ENCODE data around the gene ATRAID.
"Not testable (repeated sequence)": the region's sequence is repeated elsewhere in the genome, so short reads cannot be mapped to it uniquely, and the experiment has no call there.

ATRAID gene

DNA sequence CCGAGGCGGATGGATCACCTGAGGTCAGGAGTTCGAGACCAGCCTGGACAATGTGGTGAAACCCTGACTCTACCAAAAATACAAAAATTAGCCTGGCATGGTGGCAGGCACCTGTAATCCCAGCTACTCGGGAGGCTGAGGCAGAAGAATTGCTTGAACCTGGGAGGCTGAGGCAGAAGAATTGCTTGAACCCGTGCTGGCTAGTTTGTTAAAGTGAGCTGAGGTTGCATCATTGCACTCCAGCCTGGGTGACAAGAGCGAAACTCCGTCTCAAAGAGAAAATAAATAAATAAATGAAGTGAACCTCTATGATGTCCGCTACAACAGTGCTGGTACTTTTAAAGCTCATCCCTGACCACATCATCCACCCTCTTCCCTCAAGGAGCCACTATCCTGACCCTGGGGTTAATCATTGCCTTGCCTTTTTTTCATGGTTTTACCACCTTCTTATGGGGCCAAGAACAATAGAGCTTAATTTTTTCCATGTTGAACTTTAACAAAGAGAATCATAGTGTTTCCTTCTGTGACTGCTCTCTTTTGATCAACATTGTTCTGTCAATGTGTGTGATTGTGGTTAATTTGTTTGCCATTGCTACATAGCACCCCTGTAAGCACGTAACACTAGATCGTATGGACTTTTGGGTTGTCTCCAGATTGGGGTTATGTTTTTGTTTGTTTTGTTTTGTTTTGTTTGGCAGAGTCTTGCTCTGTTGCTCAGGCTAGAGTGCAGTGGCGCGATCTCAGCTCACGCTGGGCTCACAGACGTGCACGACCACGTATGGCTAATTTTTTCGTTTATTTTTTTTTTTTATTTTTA lies 17.1 kb upstream of the ATRAID start:
- DNase-seq (ENCODE audit: low read depth, low spot score), result no peak

DNA sequence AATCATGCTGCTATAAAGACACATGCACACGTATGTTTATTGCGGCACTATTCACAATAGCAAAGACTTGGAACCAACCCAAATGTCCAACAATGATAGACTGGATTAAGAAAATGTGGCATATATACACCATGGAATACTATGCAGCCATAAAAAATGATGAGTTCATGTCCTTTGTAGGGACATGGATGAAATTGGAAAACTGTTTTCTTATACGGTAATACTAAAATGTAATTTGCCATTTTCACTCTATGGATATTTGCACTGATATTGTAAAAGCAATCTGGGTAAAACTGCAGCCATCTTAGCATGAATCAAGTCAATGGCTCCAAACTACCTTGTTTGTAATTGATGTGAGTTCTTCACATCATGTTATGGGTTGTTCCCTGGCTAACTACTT lies 16.0 kb upstream of the ATRAID start:
- DNase-seq (ENCODE audit: low read depth, low spot score), result not testable (repeated sequence)

DNA sequence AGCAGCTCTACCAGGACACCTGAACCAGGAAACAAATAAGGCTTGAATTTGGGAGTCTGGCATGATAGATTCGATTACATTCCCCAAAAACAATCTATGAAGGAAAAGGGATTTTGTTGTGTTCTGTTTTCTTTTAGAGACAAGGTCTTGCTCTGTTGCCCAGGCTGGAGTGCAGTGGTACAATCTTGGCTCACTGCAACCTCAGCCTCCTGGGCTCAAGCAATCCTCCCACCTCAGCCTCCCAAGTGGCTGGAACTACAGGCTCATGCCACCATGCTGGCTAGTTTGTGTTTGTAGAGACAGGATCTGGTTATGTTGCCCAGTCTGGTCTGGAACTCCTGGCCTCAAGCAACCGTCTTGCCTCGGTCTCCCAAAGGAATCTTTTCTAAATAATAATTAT lies 13.8 kb upstream of the ATRAID start:
- not testable (repeated sequence) for DNase-seq (ENCODE audit: low read depth, low spot score)

DNA sequence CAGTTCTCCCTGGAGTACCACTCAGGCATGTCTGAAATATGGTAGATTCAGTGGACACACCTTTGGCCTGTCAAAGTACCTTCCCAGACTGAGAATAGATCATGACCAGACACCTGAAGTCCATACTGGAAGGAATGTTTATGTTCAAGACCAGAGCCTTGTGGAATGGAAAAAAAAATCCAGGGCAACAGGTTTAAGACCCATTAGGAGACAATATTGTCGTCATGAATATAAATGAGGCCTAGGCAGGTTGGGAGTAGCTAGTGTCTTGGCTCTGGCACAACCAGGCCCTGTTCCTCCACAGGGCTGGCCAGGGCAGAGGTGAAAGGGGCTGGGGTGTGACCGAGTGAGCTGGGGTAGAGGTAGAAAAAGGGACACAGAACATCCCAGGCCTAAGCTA lies 13.2 kb upstream of the ATRAID start:
- DNase-seq (ENCODE audit: low read depth, low spot score), result no peak

DNA sequence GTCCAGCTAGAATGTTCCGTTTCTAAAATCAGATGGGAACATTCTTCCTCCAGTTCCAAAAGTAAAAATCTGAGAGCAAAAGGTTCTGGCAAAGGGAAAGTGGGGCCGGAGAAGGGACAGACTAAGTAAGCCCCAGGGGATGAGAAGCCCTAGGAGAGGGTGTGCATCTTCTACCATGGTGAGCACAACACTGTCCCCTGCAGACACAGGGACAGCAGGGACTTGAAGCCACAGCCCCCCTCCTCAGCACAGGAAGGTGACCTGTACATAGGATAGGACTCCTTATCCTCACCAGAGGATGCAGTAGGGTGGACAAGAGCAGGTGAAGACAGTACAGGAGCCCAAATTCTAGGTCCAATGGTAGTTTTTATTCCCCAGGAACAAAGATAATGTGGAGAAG lies 12.6 kb upstream of the ATRAID start:
- no peak for DNase-seq (ENCODE audit: low read depth, low spot score)

DNA sequence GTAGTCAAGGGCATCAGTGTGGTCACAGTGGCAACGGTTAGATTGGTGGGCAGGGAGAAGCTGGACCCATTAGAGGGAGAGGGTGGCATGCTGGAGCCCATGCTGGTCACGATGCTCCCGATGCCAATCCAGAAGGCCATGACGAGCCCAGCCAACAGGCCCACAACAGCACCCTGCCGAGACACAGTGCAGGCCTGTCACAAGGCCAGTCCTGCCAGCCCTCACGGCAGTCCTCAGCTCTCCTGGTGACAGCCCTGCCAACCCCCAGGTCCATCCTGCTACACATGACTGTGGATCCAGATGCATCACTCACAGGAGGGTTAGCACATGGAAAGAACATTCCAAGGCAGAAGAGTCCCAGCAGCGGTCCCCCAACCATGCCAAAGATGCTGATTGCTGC lies 10.2 kb upstream of the ATRAID start:
- DNase-seq (ENCODE audit: low read depth, low spot score), result no peak

DNA sequence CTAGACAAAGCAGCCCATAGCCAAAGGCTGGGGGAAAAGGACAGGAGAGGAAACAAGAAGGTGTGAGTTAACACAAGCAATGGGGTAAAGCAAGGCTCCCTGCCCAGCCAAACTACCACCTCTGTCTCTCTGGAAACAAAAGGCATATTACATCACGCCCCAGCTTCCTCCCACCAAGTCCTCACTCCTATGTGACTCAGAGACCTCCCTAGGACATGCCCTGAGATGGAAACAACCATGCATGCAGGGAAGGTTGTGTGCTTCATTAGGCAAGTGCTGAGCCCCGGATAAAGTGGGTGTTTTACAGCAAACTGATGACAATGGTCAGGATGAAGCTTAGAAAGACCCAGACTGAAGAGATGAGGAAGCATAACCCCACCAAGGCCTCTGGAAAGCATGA lies 9.0 kb upstream of the ATRAID start:
- no peak for DNase-seq (ENCODE audit: low read depth, low spot score)

DNA sequence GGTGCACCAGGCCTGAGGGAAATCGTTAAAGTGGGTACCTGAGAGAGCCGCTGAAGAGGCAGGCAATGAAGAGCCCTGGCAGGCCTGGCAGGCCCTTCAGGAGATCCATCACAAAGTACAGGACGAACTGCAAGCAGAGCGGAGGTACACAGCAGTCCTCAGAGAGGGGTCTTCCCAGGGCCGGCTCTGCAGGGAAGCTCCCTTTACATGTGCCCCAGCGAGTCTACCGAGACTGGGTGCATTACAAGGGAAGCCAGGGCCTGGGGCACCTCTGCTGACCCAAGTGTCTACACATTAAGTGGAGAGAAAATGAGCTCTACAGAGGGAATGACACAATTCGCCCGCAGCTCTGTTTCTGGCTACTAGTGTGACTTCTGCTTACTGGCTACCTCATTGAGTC lies 8.1 kb upstream of the ATRAID start:
- DNase-seq (ENCODE audit: low read depth, low spot score), result no peak

DNA sequence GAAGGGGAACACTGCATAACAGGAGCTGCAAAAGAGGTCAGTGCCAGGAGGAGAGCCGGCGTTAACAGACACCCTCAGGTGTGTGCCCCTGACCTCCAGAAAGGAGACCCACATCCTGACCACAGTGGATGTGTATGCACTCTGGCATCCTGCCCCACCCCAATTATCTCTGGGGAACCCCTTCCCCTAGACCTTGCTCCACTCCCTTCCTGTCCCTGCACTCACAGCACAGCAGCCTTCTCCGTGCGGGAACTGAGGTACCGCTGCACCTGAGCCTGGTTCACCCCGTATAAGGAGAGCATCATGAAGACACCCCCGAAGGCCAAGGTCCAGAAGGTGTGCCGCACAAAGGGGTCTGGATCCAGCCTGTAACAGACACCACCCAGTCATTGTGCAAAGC lies 7.3 kb upstream of the ATRAID start:
- DNase-seq (ENCODE audit: low read depth, low spot score), result no peak

DNA sequence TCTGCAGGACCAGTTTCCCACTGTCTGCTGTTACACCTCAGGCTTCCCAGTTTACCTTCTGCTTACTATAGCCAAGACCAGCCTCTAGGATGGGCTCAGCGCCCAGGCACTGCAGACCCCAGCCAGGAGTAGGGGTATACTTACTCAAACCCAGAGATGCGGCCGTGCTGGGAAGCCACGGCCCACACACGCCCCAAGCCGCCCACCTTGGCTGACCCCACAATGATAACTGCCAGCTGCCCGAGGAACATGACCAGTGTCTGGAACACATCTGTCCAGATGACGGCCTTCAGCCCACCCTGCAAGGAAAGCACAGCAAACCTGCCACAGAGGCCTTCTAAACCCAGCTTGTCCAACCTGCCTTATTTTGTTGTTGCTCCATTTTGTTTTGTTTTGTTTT lies 6.6 kb upstream of the ATRAID start:
- DNase-seq (ENCODE audit: low read depth, low spot score), result no peak

DNA sequence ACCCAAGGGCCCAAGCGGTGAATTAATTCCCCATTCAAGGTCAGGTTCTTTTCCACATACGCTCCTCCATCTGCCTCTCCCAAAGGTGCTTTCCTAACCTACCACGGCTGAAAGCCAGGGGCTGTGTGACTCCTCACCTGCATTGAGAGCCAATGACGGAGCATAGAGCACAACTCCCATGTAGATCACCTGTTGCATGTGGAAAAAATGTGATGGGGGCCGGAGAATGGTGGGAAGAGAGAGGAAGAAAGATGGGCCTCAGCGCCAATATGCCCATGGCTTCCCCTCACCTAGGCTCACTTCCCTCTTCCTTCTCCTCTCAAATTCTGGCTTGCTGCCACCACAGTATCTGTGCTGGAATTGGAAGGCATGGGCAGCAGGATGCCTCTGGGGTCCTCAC lies 5.5 kb upstream of the ATRAID start:
- DNase-seq (ENCODE audit: low read depth, low spot score), result no peak

DNA sequence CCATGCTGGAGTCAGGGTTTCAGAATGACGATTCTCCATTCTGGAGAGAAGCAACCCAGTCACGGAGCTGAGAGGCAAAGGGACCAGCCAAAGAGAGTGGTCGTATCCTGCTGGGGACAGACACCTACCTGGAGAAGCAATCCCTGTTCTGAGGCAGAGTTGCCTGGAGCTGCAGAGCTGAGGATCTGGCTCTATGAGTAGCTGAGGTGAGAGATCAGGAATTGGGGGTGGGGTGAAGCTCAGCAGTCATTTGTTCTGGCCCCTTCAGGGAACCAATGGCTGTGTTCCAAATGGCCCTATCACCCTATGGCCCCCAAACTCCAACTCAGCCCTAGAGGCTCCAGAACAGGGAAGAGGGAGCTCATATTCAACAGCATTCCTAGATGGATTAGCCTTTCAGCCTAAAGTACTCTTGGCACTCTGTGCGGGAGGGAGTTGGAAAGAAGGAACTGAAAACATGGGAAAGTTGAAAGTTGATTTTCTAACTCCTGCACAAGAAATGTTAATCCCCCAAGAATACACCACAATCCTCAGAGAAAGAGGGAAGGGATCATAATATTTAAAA lies 3.3 kb upstream of the ATRAID start:
- no peak for DNase-seq (ENCODE audit: low read depth, low spot score)

DNA sequence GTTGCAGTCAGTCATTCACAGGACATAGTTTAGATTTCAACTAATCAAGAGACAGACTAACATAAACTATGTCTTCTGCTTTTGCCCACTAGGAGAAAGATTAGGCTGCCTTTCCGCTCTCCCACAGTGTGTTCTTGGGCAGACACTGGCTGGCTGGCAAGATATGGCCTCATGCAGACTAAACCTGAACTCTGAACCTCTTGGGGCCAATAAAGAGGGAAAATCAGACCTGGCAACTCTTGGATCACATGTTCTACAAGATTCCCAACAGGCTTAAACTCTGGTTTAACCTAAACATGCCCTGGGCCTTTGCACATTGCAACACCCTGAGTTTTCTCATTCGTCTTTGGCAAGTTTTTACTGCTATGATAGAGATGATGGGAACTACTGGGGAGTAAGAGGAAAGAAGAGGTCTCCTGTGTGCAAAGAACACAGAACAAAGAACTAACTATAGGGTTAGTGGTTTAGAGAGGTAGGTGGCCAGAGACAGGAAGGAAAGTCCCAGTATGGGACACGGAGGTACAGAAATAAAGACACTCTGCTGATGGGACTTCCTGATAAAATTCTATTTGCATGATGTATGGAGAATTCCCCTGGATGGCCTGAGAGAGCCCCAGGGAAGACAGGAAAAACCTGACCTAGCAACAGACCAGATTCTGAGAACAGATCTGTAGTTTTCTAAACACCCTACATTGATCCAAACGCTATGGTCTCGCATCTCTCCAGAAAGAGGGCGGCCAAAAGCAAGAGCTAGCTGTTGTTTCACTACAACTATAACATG lies 2.0 kb upstream of the ATRAID start:
- DNase-seq (ENCODE audit: low read depth, low spot score), result no peak

DNA sequence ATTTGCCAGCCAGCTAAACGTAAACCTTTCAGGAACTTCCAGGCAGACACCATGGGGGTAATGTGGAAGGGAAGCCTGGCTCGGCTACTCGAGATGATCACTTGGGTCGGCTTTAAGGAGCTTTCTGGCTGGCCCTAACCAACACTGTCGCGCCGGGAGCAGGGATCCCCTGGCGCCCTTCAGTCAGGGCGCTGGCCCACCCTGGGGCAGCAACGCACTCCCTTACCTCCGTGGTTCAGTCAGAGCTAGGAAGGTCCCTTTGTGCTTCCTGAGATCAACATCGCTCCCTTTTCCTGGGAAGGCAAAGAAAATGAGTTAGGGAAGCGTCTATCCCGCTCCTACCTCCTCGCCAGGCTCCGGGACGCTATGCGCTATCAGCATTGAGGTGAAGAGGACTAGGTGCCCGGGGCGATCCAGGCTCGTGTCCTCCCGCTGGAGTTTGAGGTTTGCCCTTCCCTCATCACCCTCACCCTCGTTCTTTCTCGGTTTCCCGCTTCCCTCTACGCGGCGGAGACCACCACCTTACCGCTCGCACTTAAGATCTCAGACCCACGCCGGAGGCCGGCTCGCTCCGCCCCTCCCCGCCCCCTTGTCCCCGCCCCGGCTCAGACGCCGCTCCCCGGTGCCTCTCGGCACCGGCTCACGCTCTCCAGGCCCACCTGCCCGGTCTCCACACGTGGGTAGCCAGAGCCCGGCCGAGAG lies 449 bp upstream of the ATRAID start:
- DNase-seq (ENCODE audit: low read depth, low spot score), result no peak

DNA sequence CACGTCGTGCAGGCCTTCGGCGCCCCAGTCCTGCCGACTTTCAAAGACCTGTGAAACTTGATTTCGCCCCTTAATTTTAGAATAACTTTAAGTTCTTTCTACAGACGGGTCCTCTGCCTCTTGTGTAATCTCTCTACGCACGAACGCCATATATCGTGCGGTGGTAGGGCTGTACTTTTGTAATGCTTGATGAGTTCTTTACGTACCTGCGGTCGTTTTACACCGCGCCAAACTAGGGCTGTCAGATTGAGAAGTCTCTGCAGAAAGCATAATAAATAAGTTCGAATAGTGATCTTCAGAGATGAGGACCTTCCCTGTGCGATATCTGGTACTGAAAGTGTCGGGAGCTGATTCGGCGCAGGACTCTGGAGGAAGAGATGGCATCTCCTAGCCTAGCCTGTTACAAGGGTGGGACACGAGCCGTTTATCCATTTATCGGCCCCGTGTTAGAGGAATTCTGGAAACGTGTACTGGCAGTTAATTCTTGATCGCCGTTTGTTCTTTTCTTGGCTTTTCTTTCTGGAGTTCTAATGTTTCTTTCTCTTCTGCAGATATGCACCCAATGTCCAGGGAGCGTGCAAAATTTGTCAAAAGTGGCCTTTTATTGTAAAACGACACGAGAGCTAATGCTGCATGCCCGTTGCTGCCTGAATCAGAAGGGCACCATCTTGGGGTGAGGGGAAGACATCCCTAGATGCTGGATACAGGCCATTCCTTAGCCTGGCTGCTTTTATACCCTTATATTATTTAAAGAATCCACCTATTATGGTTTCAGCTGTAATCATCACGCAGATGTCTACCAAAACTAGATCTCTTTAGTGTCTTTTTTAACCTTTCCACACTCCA lies 1.0 kb downstream of the ATRAID start:
- DNase-seq (ENCODE audit: low read depth, low spot score), result peak; percentile 18

DNA sequence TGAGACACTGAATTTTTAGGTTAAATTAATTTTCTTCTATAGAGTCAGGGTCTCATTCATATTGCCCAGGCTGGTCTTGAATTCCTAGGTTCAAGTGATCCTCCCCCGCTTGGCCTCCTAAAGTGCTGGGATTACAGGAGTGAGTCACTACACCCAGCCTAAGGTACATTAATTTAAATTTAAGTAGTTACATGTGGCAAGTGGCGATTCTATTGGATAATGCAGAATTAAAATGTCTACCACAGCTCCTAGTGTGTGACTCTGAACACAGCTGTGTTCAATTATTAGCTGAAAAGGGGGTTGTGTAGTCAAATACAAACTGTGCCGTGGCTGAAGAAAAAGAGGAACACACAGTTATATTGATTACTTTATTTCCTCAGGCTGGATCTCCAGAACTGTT lies 3.1 kb downstream of the ATRAID start:
- no peak for DNase-seq (ENCODE audit: low read depth, low spot score)

DNA sequence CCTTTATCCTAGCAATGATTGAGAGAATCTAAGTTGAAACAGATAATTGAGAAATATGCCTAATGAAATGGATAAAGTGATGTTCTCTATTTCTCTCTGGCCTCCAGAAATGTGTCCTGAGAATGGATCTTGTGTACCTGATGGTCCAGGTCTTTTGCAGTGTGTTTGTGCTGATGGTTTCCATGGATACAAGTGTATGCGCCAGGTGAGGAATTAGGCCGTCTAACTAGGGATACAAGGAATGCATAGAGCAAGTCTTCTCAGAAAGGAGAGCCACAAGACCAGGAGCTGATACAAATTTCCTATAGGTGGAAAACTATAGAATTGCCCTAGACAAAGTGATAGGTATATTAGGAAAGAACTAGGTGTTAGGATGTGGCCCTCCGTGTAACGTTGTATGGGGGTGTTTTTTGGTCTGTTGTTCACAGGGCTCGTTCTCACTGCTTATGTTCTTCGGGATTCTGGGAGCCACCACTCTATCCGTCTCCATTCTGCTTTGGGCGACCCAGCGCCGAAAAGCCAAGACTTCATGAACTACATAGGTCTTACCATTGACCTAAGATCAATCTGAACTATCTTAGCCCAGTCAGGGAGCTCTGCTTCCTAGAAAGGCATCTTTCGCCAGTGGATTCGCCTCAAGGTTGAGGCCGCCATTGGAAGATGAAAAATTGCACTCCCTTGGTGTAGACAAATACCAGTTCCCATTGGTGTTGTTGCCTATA lies 4.7 kb downstream of the ATRAID start:
- no peak for DNase-seq (ENCODE audit: low read depth, low spot score)

DNA sequence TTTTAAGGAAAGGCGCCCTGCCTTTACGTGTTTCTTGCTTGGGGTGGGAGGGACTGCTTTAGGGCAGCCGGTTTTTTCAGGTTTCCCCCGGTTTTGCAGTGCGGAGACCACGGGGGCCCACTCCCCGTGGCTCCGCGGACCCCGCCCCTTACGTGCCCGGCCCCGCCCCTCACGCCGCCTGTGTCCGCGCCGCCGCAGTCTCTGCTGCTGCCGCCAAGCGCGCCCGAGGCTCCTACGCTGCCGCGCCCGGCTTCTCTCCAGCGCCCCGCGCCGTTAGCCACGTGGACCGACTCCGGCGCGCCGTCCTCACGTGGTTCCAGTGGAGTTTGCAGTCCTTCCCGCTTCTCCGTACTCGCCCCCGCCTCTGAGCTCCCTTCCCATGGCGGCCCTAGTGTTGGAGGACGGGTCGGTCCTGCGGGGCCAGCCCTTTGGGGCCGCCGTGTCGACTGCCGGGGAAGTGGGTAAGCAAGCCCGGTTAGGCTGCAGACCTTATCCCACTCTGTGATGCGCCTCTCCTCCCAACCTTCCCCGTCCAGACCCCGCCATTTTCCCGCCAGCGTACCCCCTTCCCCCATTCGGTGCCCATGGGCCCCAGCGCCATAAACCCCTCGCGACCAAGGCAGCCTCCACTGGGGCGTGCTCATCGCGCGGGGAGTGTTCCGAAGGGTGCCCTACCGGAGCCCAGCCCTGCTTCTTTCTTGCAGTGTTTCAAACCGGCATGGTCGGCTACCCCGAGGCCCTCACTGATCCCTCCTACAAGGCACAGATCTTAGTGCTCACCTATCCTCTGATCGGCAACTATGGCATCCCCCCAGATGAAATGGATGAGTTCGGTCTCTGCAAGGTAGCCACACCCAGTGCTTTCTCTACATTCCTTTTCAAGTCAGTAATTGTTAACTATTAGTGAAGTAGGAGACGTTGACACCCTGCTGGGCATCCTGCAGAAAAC lies 5.6 kb downstream of the ATRAID start, which contains the start of gene CAD:
Gene CAD, plus strand, starts transcription at position 197 of the 949 bp plus-strand sequence. Its CDS starts 183 bp downstream, at position 380.
- DNase-seq (ENCODE audit: low read depth, low spot score), result peak; percentile 78

DNA sequence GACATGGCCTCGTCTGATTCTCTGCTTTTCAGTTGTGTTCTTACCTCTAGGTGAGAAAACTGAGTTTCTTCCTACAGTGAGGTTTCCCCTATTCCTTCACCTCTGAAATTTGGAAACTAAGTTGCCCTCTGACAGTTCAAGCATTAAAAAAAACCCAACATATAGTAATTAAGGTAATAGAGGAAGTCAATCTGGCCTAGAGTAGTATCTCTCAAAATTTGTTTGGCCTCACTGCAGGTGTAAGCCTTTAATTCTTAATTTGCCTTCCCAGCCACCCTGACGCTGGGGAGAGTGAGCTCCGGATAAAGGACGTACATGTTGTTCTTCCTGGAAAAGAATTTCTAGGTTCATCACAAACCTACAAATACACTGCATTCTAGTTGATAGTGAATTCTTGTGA lies 6.8 kb downstream of the ATRAID start:
- no peak for DNase-seq (ENCODE audit: low read depth, low spot score)
